ENCODE data around the gene ZNF629.

ZNF629 gene

DNA sequence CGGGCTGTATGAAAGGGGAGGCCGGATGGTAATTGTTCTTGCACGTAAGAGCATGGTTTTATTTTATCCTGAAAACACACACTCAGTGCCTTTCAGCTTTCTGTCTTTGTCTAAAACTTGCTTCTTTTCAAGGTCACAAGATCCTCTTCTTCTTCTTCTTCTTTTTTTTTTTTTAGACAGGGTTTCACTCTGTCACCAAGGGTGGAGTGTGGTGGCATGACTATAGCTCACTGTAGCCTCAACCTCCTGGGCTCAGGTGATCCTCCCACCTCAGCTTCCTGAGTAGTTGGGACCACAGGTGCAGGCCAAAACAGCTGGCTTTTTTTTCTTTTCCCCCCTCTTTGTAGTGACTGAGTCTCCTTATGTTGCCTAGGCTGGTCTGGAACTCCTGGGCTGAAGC, 15.9 kb upstream of the ZNF629 start:
- Histone ChIP-seq H3K9me3 (ENCODE audit: control insufficient read depth, insufficient read depth, low read length) (no peaks in the 10 kb centered on the region), H3K36me3 (ENCODE audit: insufficient read depth, low read length) (no peaks in the 10 kb centered on the region), H3K4me1 (ENCODE audit: insufficient read depth, low read length) (no peaks in the 10 kb centered on the region), H3K9ac (ENCODE audit: low read depth, low read length) (no peak overlapping the region)

GRCh38 chr16:30797670-30798309, 10.8 kb upstream of the ZNF629 start:
- H3K9ac ChIP-seq (ENCODE audit: low read depth, low read length) = no peak overlapping the region
- no peaks in the 10 kb centered on the region for H3K36me3 ChIP-seq (ENCODE audit: insufficient read depth, low read length)
- H3K4me1 ChIP-seq (ENCODE audit: insufficient read depth, low read length) = no peaks in the 10 kb centered on the region
- no peaks in the 10 kb centered on the region for H3K9me3 ChIP-seq (ENCODE audit: control insufficient read depth, insufficient read depth, low read length)

- no peaks in the 10 kb centered on the region for H3K36me3 ChIP-seq (ENCODE audit: insufficient read depth, low read length)
- H3K9ac ChIP-seq (ENCODE audit: low read depth, low read length) = no peak overlapping the region
Observed at GRCh38 chr16:30794634-30795033, 7.6 kb upstream of the ZNF629 start.

GRCh38 chr16:30793508-30794069, 6.6 kb upstream of the ZNF629 start:
- H3K9me3 ChIP-seq (ENCODE audit: control insufficient read depth, insufficient read depth, low read length) = no peaks in the 10 kb centered on the region
- H3K4me1 ChIP-seq (ENCODE audit: insufficient read depth, low read length) = no peaks in the 10 kb centered on the region

More at GRCh38 chr16:30794634-30795033, 7.6 kb upstream of the ZNF629 start:
- Histone ChIP-seq H3K4me1 (ENCODE audit: insufficient read depth, low read length) (no peaks in the 10 kb centered on the region), H3K9me3 (ENCODE audit: control insufficient read depth, insufficient read depth, low read length) (no peaks in the 10 kb centered on the region)

GRCh38 chr16:30787613-30788378, 791 bp upstream of the ZNF629 start:
- no peaks in the 10 kb centered on the region for H3K9me3 ChIP-seq (ENCODE audit: control insufficient read depth, insufficient read depth, low read length)
- peaks cover 8% of the 10 kb centered on the region; the same call in 1 of the 2 replicates for H3K4me1 ChIP-seq (ENCODE audit: insufficient read depth, low read length)
- H3K36me3 ChIP-seq (ENCODE audit: insufficient read depth, low read length) = no peaks in the 10 kb centered on the region
- H3K9ac ChIP-seq (ENCODE audit: low read depth, low read length) = peak overlapping the region; percentile 98

More at GRCh38 chr16:30793508-30794069, 6.6 kb upstream of the ZNF629 start:
- Histone ChIP-seq H3K9ac (ENCODE audit: low read depth, low read length) (no peak overlapping the region), H3K36me3 (ENCODE audit: insufficient read depth, low read length) (no peaks in the 10 kb centered on the region)

DNA sequence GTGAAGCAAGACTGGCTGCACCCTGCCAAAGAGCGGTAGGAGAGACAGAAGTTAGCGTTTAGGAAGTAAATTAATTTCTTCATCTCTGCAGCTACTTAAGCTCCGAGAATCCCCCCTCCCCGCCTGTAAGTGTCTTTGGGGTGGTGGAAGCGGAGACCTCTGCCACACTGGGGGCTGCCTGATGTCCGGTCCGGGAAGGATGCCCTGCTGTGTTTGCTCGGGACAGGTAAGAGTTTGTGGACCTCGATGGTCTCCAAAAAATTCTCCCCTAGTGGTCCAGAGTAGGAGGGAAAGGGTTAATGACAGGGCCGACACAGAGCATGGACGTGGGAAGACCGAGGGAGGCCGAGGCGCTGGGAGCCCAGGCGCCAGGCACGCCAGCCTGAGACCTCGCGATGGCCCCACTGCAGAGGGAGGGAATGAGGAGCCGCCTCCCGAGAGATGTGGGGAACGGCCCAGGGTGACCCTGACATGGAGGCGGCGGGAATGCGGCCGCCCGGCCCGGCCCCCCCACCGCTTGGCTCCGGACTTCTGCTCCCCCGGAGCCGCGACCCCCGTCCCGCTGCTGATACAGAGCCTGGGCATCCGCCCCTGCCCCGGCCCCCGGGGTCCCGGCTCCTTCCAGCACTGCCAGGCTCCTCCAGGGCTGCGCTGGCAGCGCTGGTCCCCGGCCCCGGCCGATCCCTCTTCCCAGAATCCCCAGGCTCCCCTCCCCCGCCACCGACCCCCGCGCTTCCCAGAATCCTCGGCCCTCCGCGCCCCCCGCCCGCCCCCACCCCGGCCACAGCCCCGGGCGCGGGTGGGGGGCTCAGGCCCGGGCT, 680 bp downstream of the ZNF629 start:
- Histone ChIP-seq H3K9me3 (ENCODE audit: control insufficient read depth, insufficient read depth, low read length) (no peaks in the 10 kb centered on the region), H3K4me1 (ENCODE audit: insufficient read depth, low read length) (peaks cover 8% of the 10 kb centered on the region; the same call in 1 of the 2 replicates), H3K36me3 (ENCODE audit: insufficient read depth, low read length) (no peaks in the 10 kb centered on the region), H3K9ac (ENCODE audit: low read depth, low read length) (peak overlapping the region; percentile 98)

DNA sequence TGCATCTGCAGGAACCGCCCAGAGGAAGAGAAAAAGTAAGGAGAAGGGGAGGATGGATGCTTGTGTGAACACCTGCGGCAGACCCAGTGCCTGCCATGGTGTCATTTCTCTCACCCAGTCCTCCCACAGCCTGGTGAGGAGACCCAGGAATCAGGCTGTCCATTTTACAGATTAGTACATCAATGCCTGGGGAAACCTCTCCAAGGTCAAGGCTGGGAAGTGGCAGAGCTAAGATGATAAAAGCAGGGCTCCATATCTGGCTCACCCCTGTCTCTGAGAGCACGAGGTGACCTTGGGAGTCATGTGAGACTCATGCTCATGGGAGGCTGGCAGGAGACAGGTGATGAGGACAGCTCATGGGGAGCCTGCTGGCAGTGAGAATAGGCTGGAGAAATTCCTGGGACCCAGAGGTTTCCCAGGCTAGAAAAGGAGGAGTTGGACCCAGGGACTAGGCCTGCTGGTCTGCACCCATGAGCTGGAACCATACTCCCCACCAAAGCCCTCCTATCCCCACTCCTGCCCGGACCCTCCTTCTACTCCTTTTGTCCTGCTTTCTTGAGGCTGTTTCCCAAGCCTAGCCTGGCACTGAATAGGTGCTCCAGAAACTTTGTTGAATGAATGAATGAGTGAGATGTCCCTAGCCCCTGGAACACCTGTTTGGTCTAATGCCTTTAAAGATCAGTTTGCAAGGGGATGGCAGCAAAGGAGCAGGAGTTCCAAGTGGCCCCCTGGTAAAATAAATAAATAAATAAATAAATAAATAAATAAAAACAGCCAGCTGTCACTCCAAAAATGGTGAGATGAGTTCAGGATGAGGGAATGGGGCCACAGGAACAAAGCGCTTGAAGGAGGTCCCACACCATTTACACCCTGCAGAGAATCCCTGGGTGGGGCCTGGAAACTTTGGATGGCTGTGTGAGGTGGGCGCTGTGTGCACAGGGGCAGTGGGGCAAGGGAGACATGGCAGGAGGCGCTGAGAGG, 1.6 kb downstream of the ZNF629 start:
- peak overlapping the region; percentile 72; the same call in 1 of the 2 replicates for H3K9ac ChIP-seq (ENCODE audit: low read depth, low read length)
- H3K36me3 ChIP-seq (ENCODE audit: insufficient read depth, low read length) = no peaks in the 10 kb centered on the region
- H3K4me1 ChIP-seq (ENCODE audit: insufficient read depth, low read length) = peaks cover 8% of the 10 kb centered on the region; the same call in 1 of the 2 replicates
- H3K9me3 ChIP-seq (ENCODE audit: control insufficient read depth, insufficient read depth, low read length) = no peaks in the 10 kb centered on the region

GRCh38 chr16:30784215-30784614, 2.8 kb downstream of the ZNF629 start:
- Histone ChIP-seq H3K4me1 (ENCODE audit: insufficient read depth, low read length) (peaks cover 8% of the 10 kb centered on the region; the same call in 1 of the 2 replicates), H3K9me3 (ENCODE audit: control insufficient read depth, insufficient read depth, low read length) (no peaks in the 10 kb centered on the region), H3K9ac (ENCODE audit: low read depth, low read length) (no peak overlapping the region), H3K36me3 (ENCODE audit: insufficient read depth, low read length) (no peaks in the 10 kb centered on the region)

DNA sequence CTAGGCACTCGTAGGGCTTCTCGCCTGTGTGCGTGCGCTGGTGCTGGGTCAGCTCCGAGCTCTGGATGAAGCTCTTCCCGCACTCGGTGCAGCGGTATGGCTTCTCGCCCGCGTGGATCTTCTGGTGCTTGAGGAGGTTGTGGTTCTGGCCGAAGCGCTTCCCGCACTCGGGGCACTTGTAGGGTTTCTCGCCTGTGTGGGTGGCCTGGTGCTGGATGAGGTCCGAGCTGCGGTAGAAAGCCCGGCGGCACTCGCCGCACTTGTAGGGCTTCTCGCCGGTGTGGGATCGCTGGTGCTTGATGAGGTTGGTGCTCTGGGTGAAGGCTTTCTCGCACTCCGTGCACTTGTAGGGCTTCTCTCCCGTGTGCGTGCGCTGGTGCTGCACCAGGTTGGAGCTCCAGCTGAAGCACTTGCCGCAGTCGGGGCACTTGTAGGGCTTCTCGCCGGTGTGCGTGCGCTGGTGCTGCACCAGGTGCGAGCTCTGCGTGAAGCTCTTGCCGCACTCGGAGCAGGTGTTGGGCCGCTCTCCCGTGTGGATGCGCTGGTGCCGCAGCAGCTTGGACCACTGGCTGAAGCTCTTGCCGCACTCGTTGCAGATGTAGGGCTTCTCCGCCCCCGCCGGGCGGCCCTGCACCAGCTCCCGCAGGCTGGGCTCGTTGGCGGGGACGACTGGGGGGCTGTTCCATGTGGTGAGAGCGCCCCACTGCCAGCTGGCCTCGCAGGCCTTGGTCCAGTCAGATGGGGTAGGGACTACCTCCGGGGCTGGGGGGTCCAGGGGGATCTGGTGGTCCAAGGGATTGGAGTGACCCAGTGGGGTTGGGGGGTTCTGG, 3.5 kb downstream of the ZNF629 start:
- Histone ChIP-seq H3K9ac (ENCODE audit: low read depth, low read length) (no peak overlapping the region), H3K4me1 (ENCODE audit: insufficient read depth, low read length) (peaks cover 9% of the 10 kb centered on the region; the same call in 1 of the 2 replicates), H3K9me3 (ENCODE audit: control insufficient read depth, insufficient read depth, low read length) (no peaks in the 10 kb centered on the region), H3K36me3 (ENCODE audit: insufficient read depth, low read length) (no peaks in the 10 kb centered on the region)

- Histone ChIP-seq H3K9me3 (ENCODE audit: control insufficient read depth, insufficient read depth, low read length) (no peaks in the 10 kb centered on the region), H3K9ac (ENCODE audit: low read depth, low read length) (no peak overlapping the region), H3K4me1 (ENCODE audit: insufficient read depth, low read length) (peaks cover 8% of the 10 kb centered on the region; the same call in 1 of the 2 replicates), H3K36me3 (ENCODE audit: insufficient read depth, low read length) (no peaks in the 10 kb centered on the region)
Observed at GRCh38 chr16:30782486-30783279, 4.3 kb downstream of the ZNF629 start.

DNA sequence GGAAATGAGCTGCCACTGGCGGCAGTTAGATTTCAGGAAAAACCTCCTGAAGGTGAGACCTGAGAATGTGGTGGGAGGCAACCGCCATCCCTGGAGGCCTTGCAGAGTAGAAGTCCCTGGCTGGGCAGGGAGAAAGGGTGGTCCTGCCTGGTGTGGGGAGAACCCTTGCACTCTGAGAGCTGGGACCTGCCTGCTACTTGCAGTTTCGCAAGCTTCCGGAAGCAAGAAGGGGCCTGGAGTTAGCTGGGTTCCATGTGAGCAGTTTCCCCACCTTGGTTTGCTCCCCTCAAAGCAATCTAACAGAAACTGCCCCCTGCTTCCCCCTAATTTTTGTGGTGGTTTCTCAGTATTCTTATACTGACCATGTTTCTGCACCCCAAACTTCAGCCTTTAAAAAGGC, 6.5 kb downstream of the ZNF629 start:
- Histone ChIP-seq H3K4me1 (ENCODE audit: insufficient read depth, low read length) (peaks cover 4% of the 10 kb centered on the region; the same call in 1 of the 2 replicates), H3K9me3 (ENCODE audit: control insufficient read depth, insufficient read depth, low read length) (no peaks in the 10 kb centered on the region), H3K36me3 (ENCODE audit: insufficient read depth, low read length) (no peaks in the 10 kb centered on the region), H3K9ac (ENCODE audit: low read depth, low read length) (no peak overlapping the region)

DNA sequence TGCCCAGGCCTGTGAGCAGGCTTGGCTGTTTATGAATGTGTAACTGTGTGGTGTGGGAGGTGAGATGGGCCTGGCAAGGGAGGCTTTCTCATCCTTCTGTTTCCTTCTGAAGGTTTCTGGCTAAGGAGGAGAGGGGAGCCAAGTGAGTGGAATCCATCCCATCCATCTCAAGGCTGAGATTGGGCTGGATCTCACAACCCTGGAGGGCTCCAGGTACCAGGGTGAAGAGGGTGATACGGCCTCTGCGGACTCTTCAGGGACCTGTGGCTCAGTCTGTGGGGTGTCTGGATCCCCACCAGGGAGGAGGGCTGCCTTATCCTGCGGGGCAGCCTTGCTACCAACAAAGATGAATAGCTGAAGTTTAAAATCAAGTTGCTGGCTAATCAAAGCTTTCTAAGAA, 7.0 kb downstream of the ZNF629 start:
- Histone ChIP-seq H3K9me3 (ENCODE audit: control insufficient read depth, insufficient read depth, low read length) (no peaks in the 10 kb centered on the region), H3K36me3 (ENCODE audit: insufficient read depth, low read length) (no peaks in the 10 kb centered on the region), H3K4me1 (ENCODE audit: insufficient read depth, low read length) (peaks cover 4% of the 10 kb centered on the region; the same call in 1 of the 2 replicates), H3K9ac (ENCODE audit: low read depth, low read length) (no peak overlapping the region)

Measured in ES-I3 (cell line).